GM21423 (cell line): Measurements from ENCODE around the gene CELF2.
A peak's percentile ranks its signal among the peaks of the same experiment; 100 is the strongest.

ENCODE experiments used
- ATAC-seq: cut with Tn5 transposase; IDR thresholded peaks from one replicate; pipeline ENCODE4 v1.9.1; 2021; ENCODE audit warnings: mild to moderate bottlenecking, moderate library complexity; ENCODE audit not compliant: unreplicated experiment

The CELF2 gene

DNA sequence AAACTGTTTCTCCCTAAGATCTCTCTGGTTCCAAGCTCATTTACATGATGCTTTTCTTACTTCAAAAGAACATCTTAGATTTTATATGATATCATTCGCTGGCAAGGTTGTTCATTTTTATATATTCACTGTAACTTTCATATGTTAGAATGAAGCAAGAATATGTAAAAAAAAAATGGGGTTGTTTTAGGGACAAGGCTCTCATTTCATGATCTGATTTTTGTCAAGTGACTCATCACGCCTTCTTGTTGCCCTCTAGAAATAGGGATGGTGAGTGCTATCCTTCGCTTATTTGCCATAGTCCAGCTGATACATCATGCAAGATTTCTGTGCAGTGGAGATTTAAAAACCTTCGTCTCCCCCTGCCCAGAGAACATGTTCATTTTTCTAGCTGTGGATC is 14.0 kb upstream of the CELF2 start:
- no peak for ATAC-seq

DNA sequence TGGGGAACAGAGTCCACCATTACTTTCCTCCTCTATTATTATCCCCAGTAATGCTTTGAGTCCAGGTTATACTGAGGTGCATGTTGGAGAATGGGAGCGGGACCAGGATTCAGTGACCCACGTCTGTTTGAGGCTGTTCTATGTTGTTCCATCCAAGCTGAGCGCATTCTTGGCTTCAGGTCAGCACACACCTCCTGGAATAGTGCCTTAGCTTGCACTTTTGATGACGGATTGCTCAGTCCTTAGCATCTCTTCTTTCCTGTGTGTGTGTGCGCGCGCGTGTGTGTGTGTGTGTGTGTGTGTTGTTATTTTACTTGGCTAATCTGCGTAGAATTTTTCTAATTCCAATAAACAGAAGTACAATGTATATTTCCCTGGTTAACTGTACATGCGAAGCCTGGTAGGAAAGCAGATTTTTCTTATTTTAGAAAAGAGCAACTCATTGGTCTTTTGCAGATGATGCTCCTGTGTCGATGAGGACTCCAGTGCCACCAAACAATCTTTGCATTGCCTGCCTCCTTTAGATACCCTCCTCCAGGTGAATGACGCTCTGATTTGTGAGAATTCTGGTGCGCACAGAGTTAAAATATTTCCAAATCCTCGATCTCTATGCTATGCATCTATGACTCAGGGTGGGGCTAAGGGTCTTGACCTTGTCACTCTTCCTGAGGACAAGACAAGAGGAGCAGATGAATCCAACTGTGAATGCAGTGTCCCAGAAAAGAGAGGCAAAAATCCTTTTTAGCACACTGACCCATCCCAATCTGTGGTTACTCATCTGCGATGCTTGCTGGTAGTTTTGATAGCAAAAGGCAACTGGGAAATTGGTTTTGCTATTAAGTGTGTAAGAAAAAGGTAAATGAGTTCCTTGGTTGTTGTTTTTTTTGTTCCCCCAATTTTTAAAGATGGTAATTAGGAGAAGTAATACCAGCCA is 13.3 kb upstream of the CELF2 start:
- ATAC-seq: no peak

DNA sequence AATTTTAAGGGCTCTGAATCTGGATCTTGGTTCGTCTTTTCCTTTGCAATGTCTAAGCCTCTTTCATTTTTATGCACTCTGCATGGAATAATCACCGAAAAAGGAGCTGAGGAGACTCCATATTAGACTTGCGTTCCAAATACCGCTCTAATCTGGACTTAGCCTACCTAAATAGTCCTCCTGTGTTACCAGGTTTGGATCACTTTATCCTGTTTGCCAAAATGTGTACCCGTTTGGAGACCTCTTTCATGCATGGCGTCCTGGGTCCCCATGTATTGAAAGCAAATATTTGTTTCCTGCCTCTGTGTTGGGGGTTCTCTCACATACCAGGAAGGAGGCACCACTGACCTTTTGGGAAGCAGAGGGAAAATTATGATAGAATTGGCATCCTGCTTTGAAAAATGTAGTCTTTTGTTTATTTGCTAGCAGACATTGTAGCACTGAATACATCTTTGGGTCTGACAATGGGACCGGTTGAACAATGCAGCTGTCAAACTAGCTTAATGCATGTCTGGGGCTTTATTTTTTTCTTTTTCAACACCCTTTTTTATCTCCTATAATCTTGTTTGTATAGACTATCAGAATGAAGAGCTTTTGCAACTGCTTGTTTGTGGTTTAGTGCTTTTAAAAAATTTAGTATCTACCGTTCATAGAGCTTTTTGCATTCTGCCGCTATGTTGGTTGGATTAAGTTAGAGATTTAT is 11.8 kb upstream of the CELF2 start:
- no peak for ATAC-seq

DNA sequence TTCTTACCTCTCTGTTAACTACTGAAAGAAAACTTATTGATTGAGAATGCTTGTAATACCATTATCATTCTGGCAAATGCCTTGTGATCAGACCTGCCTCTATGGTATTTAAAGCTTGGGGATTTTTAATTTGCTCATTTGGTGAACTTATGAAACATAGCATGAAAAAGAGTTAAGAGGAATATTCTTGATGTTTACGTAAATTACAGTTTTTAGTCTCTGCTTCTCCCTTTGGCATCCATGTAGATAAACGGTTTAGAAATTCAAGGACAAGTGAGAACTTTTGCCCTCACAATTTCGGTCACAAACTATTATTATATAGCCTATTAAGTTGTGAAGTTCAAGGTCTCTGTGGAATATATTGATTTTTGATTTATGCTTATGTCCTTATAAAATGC is 11.2 kb upstream of the CELF2 start:
- ATAC-seq: no peak

DNA sequence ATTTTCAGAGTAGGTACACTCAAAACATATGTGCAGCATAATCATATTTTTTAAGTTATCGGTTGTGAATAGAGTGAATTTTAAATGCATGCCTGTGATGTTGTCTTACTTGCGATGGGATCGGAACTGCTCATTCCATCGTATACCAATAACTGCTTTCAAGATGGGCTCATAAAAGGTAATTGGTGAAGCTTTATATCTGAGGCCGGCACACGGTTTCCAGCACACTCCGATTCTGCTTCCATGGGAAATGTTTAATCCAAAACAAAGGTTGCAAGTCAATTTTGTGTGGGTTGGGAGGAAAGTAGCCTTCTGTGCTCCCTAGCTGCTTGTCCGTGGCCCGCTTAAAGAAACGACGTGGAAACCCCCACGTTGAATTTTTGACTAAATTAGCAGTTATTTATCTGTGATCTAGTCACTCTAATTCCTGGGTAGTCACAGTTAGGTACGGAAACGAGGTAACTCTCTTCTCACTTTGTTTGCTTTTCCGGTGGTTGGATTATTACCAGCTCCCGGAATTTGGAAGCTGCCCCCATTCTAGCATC is 10.1 kb upstream of the CELF2 start:
- no peak for ATAC-seq

DNA sequence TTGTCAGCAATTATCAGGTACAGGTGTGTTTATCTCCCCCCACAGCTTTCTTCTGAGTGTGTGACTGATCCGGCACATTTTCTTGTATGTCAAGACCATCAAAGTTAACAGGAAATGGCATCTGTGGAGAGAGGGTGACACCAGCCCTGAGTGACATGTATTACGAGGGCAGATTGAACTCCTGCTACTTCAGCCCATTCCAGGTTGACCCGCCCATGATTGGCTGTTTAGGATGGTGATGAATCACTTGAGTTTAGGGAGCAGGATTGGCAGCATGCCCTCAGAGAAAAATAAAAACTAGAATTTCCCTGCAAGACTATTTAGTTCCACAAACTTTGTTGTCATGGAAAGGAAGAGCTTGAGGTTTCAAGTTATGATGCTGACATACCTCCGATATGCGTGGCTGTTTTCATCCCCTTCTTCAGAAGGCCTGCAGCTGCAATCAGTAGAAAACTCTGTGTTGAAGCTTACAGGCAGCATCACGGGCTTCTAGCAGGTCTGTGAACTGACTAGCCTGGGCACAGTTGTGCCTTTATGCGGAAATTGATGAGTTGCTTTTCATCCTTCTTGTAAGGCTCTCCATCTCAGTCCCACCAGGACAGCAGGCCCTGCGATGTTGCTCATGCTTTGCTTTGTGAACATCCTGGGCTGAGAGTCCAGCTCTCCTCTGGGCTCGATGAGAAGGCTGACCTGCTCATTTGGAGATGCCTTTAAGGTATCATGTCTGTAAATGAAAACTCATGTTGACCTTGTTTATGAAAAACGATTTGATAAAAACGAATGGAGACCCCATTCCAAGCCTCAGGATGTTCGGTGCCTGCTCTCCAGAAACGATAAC is 8.0 kb upstream of the CELF2 start:
- no peak for ATAC-seq

DNA sequence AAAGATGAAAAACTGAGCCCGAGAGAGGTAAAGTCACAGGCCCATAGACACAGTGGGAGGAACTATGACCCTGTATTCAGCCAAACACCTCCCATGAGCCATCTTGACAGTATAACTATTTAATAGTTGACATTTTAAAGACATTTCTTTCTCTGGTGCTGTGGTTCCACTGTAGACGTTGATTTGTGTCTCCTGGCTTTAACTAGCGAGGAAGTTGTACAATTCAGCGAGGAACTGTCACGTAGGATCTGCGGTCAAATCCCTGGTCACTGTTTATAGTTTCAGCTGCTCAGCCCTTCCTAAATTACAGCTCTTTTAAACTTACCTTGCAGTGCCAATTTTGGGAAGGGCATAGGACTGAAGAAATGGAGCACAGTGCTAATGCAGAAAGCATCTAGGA is 7.1 kb upstream of the CELF2 start:
- no peak for ATAC-seq

DNA sequence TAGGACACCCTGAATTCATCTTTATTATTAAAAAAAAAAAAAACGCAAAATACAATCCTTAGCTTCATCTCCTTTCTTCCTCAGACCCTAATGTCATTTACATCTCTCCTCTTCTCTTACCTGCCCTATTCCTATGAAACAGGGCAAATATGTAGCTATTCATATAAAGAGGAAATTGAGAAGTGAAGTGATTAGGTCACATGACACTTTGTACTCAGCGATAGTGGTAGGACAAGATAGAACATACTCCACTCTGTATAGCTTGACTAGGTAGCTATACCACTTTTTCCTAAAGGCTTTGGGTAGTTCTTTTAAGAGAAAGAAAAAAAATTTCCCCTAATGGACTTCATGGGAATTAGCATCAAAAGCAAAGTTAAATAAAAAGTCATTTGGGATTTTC is 6.2 kb upstream of the CELF2 start:
- ATAC-seq: no peak

DNA sequence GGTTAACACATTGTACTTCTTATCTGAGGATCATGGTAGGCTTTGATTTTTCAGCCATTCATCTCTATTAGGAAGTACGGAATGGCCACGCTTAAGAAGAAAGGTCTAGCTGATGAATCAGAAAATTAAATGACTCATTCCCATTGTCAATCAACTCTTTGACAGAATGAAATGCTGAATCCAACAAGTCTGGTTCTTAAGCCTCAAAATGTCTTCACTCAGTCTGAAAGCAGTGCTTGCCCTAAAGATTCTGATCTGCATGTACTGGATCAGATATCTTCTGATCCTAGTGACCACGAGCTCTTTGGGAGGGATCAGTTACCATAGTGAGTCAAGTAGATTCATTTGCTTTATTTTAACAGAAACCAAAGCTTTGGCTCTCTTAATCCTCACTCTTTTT is 5.7 kb upstream of the CELF2 start:
- ATAC-seq: no peak

DNA sequence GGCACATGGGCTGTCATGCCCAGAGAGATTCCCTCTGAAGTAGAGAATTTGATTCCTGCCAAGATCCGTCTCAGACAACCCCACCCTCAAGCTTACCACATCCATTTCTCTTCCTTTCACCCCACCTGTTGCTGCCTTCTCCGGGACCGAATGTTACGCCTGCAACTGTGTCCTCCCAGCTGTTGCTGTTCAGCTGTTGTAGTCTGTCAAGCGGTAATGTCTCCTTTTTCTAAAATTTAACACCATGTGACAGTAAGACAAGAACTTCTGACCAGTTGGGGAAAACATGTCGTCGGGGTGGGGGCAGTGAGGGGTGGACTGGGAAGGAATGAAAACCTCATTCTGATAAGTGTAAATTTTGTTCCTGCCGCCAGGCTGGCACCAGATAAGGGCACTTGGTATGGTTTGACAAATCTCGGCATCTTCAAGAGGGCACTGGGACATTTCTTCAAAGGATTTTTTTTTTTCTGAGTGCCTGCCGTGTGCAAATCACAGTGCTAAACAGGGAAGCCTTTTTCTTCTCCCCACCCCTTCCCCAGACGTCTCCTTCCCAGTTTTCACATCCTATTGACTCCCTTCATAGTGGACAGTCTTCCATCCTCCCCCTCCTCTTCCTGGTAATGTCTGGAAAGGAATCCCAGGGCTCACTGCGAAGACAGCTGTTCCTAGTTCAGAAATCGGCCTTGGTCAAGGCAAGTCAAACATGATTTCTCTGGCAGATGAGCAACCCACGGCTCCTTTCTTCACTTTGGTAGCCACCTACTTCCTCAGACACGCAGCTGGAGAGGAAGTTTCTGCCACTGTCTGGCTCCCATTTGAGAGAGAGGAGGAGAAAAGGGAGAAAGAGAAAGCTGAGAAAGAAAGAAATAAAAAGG is 5.0 kb upstream of the CELF2 start:
- ATAC-seq: no peak

DNA sequence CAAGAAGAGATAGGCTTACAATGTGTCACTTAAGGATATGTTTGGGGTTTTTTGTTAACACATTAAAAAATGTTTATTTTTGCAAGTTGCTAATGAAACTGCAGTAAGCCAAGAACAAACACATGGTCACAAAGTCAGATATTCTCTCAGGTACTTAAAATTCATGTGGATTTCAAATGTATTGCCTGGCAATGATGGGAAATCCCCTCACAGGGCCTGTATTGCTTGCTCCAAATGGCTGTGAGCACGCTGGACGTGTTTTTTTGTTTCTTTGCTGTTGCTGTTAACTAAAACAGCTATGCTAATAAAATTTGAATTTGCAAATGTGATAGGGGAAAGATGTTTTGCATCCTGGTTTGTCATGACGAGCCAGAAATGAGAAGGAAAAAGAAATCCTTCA is 3.8 kb upstream of the CELF2 start:
- ATAC-seq: no peak

DNA sequence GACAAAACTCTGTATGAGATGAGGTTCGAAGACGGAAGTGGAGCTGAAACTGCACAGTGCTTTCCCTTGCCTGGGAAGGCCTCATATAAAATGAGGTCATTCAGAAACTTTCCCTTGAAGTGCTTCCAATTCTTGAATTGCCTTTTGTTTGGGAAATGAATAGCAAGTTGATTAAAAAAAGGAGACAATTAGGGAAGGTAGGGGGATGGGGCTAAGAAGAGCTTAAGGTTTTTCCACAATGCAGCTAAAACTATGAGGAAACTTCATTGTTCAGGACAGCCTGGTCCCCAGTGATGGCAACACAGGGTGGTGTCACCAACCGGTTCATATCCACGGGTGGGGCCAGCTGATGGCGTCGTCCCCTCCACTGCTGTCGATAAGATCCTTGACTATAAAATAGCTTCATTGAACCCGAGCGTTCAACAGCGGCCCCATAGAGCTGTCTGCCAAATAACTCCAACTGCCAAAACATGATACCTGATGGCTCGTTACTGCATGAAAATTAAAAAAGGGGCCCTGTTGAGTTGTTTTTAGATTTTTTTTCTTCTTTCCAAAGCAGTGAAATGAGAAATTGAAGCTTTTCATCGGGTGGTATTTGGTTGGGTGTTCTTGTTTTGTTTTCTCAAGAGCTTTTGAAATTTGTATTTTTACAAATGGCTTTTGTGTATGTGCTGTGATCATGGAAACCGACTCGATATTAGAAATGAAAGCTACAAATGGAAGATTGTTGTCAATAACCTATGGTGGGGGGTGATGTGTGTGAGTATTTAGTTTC is 2.8 kb upstream of the CELF2 start:
- ATAC-seq: no peak

DNA sequence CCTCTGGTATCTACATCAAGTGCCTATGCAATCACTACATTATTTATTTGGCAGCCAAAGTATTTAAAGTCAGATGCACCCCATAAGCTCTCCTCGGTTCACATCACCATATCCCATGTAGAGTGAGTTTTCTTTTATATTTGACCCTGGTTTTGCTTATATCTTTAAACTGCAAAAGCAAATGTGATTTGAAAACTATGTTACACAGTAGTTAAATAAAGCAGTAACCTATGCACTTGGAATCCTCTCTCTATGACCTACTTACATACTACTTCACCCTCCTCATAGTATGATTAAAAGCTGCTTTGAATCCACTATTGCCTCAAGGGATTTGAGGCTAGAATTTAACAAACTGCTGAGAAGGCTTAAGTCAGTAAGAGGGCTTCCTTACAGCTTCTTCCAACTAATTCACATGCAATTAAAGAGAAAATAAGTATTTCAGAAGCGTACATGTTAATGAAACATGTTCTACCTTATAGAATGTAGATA is 2.2 kb upstream of the CELF2 start:
- no peak for ATAC-seq

DNA sequence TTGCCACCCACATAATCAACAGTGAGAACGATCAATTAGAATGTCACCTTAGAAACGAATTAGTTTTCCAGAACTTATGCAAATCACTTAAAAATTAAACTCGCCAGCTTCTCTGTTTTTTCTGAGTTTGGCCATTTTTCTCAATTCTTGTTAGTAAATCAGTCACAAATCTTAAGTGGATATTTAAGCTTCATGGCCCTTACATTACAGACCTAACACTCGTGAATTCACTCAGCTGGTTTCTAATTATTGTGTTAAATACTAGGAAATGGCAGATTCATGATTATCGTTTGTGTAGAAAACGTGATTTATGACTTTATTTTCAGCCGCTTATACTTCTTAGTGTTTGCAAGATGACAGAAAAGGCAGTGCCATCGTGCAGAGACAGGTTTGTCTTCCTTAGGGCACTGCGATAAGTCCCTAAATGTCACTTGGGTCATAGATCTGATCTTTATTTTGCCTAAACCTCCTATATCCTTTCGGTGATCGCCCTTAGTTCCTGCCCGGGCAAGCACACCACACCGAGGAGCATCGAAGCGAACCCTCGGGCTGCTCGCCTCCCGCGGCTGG is 587 bp upstream of the CELF2 start:
- peak; percentile 31 for ATAC-seq

DNA sequence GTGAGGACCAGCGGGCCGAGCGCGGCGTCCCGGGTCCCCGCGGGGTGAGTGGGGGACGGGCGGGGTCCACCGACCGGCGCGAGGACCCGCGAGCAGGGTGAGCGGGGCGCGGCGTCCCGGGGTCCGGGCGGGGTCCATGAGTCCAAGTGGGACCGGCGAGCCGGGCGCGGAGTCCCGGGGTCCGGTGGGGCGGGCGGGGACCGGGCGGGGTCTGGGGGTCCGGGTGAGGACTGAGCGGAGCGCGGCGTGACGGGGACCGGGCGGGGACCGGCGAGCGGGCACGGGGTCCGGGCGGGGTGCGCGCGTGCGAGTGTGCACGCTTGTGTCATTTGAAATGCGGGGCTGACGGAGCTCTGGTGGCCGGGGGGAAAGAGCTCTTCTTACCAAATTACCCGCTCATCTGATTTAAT is 765 bp downstream of the CELF2 start:
- no peak for ATAC-seq

DNA sequence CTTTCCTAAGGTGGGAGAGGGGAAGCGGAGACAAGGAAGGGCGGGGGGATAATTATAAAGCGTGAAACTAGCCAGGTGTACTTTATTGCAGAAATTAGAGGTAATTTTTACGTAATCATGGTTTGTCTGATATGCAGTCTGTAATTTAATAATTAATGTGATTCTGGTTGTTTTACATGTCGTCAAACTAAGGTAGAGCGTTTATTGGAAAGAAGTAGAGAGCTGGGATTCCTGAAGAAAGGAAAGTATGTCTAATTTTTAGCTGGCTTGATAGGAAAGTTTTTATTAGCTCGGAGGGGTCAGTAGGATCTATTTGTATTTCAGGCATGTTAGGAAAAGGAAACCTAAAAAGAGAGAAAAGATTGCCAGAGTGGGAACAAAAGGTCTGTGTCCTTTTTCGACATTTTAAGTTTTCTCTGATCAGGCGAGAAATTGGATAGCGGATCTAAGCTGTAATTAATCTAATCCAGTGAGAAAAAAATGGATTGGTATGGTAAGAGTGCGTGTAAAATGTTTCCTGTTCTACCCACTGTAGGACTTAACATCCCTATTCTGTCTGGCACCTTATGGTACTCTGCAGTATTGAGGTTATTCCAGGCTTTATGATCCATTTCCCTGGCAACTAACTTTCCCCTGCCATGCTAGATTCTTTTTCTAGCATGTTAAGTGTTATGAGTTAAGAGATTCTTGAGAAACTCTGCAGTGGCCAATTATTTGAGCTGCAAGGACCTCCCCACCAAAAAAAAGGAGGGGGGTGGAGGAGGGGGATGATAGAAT is 1.4 kb downstream of the CELF2 start:
- no peak for ATAC-seq

DNA sequence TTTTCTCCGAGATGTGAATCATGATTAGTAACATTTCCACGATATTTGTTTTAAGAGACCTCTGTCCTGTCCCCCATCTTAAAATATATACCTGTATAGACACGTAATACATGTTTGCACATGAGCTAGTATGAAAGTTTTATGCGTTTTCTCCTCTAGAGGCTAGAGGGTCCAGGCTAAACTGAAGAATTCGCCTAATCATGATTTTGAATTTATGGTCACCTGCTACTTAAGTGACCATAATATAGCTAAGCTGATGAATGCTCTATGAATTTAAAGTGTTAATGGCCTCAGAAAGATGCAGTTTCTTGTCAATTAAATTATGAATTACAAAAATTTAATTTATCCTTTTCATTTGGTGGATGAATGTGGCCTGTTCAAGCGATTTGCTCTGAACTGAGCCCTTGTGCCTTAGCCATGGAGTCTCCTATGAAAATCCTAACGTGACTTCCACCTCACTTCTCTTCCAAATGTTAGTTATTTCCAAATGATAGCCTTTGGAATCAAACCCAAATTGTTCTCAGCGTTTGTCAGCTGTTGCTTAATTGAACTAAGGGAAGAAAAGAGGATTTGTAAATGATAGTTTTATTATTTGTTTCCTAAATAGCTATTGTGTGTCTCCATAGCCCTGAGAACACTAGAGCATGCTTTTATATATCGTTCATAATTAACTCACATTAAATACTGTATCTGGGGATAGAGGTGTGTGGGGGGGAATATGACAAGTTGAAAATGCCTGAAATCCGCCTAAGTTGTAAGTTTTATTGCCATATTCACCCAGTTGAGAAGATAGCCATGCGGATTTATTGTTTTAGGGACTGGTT is 2.3 kb downstream of the CELF2 start:
- ATAC-seq: no peak
